Thyroid gland (tissue), 4 donors: ENCODE measurements around the gene HSH2D. TPM values are rescaled to one million over a fixed set of nuclear protein-coding genes. Genes with fewer than 3 reads are reported as not detected.

ENCODE experiments used
- DNase-seq, 2 donors: peaks; one replicate each; pipeline ENCODE4 v3.0.0-alpha.2; 2019
- H3K27ac ChIP-seq, 3 donors: fragments of 200-600 bp; sonication (generic); 1 replicate in 2 of 3; 2 replicates in 1 of 3; pipeline ENCODE4 v1.5.1; 2016 to 2019; ENCODE audit warnings: mild to moderate bottlenecking in 1 of 3, moderate library complexity in 1 of 3
- H3K27me3 ChIP-seq: fragments of 200-600 bp; sonication (generic); one replicate; pipeline ENCODE4 v1.5.1; 2019
- H3K36me3 ChIP-seq, 2 donors: fragments of 200-600 bp; sonication (generic); one replicate each; pipeline ENCODE4 v1.5.1; 2016 to 2019
- H3K4me1 ChIP-seq, 2 donors: fragments of 200-600 bp; sonication (generic); one replicate each; pipeline ENCODE4 v1.5.1; 2017 to 2019
- H3K4me3 ChIP-seq, 3 donors: fragments of 200-600 bp; sonication (generic); replicated peaks in 1 of 3; 1 replicate in 2 of 3; 2 replicates in 1 of 3; pipeline ENCODE4 v1.5.1; 2016; ENCODE audit warnings: mild to moderate bottlenecking in 1 of 3
- H3K9me3 ChIP-seq: fragments of 200-600 bp; sonication (generic); one replicate; pipeline ENCODE4 v1.5.1; 2017
- POLR2A ChIP-seq, 2 donors: fragments of 450-650 bp; IDR thresholded peaks; one replicate each; pipeline ENCODE4 v1.6.1; 2017; ENCODE audit warnings: antibody characterized with exemption in 2 of 2, mild to moderate bottlenecking in 2 of 2, moderate library complexity in 1 of 2
- WGBS, 2 donors: methylation state at CpG; one replicate each; pipeline ENCODE4 v1.1.5; 2017; 5-methylcytosine and 5-hydroxymethylcytosine counted together
- intact Hi-C: fragments of 100-400 bp; cut with DNase I; formaldehyde crosslinking; loops from one replicate; pipeline ENCODE4 v1.15.1; 2023
- total RNA-seq, 4 donors: library from RNA; depleted of rRNA; stranded (reverse); fragments of >200 nt; gene quantifications; one replicate each; pipeline ENCODE4 v1.2.3, GENCODE V29; 2016
- TF ChIP-seq, protein P1 (sequence below), 6 experiments: fragments of 200-600 bp in 3 of 6; fragments of 450-650 bp in 3 of 6; sonication (generic) in 3 of 6; IDR thresholded peaks; one replicate each; pipeline ENCODE4 v1.5.1; 2016 to 2019; ENCODE audit warnings: antibody characterized with exemption in 6 of 6, mild to moderate bottlenecking in 2 of 6, inconsistent platforms in 1 of 6, moderate library complexity in 1 of 6

The HSH2D gene
- total RNA-seq, 4 donors from 2014 or later: 0.94 to 4.6 (median 2.5) TPM

DNA sequence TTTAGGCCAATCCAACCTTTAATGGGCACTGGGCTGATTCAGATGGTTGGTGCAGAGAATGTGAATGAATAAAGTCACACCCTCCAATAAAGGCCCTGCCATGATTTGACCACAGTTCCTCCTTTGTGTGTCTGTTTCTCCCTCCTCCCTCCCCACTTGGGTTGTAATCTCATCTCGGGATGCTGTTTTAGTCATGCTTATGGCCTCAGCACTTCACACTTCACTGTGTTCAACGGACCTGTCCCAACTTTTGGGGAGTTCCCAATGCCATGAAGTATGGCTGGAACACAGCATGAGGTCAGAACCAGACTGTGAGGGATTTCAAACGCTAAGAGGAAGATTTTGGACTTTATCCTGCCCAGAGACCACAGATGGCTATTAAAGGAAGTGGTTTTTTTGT lies 37.4 kb upstream of the HSH2D start:
- intact Hi-C loops: no loop called here
- TF ChIP-seq, protein P1, sequence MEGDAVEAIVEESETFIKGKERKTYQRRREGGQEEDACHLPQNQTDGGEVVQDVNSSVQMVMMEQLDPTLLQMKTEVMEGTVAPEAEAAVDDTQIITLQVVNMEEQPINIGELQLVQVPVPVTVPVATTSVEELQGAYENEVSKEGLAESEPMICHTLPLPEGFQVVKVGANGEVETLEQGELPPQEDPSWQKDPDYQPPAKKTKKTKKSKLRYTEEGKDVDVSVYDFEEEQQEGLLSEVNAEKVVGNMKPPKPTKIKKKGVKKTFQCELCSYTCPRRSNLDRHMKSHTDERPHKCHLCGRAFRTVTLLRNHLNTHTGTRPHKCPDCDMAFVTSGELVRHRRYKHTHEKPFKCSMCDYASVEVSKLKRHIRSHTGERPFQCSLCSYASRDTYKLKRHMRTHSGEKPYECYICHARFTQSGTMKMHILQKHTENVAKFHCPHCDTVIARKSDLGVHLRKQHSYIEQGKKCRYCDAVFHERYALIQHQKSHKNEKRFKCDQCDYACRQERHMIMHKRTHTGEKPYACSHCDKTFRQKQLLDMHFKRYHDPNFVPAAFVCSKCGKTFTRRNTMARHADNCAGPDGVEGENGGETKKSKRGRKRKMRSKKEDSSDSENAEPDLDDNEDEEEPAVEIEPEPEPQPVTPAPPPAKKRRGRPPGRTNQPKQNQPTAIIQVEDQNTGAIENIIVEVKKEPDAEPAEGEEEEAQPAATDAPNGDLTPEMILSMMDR (IDR thresholded peaks at IDR 0.05): no peak
- TF ChIP-seq POLR2A (IDR thresholded peaks at IDR 0.05): no peak
- Histone ChIP-seq H3K9me3 (no peaks in the 10 kb centered on the region), H3K27ac (no peak overlapping the region), H3K36me3 (peaks cover 19 to 25% of the 10 kb centered on the region in 2 donors), H3K4me3 (no peak overlapping the region), H3K4me1 (peaks cover 0 to 5% of the 10 kb centered on the region in 2 donors), H3K27me3 (no peaks in the 10 kb centered on the region)
- WGBS, 2 donors: 16 to 19% methylated on average over 3 of the region's 3 CpGs
- no peak for DNase-seq

DNA sequence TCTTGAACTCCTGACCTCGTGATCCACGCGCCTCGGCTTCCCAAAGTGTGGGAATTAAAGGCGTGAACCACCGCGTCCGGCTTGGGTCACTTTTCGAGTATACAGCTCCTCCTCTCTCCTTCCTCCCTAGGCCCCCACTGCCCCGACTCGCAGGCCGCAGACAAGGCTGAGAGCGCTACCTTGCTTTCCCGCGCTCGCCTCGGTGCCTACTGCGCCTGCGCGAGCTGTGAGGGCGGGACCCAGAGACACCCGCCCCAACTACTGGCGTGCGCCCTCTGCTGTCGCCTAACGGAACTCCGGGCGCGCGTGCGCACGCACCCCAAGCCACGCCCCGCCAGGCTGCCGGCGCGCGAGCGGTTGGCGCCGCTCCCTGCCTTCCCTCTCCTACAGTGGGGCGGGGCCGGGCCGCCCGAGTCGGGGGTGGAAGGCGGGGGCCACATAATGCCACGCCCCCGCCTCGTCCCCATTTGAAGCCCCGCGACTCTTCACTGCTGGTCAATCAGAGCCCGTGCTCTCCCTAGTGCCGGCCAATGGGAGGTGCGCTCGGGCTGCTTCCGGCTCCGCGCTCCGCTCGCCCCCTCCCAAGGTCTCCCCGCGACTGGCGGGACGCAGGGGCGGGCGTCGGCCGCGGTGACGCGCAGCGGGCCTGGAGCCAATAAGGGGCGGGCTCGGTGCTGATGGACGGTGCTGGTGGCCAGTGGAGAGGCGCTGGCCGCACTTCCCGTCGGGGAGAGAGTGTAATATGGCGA lies 32.2 kb upstream of the HSH2D start, which contains the start of gene RAB8A:
TSS of gene RAB8A (plus strand) at position 730 of the 749 bp plus-strand sequence. CDS start at position 743, 13 bp downstream.
- TF ChIP-seq, protein P1 (IDR thresholded peaks at IDR 0.05): peak; percentile 65 to 100 (median 98)
- TF ChIP-seq POLR2A (IDR thresholded peaks at IDR 0.05): peak in 1 of 2 donors; percentile 65
- peak; percentile 99 for DNase-seq
- peak within 1 kb of the TSS; percentile 81 to 97 (median 93) for H3K4me3 ChIP-seq
- no peaks in the 10 kb centered on the region for H3K27me3 ChIP-seq
- no peaks in the 10 kb centered on the region for H3K36me3 ChIP-seq
- H3K4me1 ChIP-seq: peaks cover 10 to 18% of the 10 kb centered on the region in 2 donors
- intact Hi-C loops: loop anchor here (5.0 kb wide), 1 partner anchor 86 kb away; the partner anchor contains the start of gene AP1M1
- no peaks in the 10 kb centered on the region for H3K9me3 ChIP-seq
- WGBS, 2 donors: 1 to 3% methylated on average over 12 to 48 of the region's 81 CpGs
- peak within 1 kb of the TSS; percentile 79 to 86 (median 85) for H3K27ac ChIP-seq

DNA sequence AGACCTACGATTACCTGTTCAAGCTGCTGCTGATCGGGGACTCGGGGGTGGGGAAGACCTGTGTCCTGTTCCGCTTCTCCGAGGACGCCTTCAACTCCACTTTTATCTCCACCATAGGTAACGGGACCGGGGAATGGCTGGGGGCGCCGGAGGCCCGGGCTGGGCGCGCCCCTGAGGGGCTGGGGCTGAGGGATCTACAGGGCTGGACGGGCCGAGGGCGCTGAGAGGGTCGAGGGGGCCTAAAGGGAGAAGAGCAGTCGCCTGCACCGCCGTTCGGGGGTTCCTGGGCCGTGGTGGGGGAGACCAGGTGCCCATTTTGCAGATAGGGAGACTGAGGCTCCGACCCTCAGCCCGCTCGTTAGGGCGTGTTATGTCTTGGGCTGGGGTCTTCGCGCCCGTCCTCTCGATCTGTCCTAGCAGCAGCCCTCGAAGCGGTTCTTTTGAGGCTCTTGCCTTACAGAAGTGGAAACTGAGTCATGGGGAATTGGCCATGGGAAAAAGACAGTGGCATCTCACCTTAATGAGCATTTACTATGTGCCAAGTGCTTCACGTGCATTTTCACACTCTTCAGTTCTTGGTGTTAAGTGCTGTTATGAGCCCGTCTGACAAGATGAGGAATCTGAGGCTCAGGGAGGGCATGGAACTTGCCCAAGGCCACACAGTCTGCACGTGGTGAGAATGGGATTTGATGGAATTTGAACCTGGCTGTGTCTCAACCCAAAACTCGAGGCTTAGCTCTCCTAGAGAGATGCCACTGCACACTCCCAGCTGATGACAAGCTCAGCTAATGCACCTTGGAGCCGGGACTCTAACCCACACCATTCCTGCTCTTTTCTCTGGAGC lies 31.4 kb upstream of the HSH2D start:
- no peaks in the 10 kb centered on the region for H3K9me3 ChIP-seq
- H3K27ac ChIP-seq: peak overlapping the region; percentile 79 to 86 (median 85)
- WGBS, 2 donors: 3 to 4% methylated on average over 15 to 25 of the region's 37 CpGs
- H3K27me3 ChIP-seq: no peaks in the 10 kb centered on the region
- DNase-seq: no peak
- H3K4me3 ChIP-seq: peak overlapping the region; percentile 81 to 97 (median 93)
- H3K4me1 ChIP-seq: peaks cover 10 to 18% of the 10 kb centered on the region in 2 donors
- no peaks in the 10 kb centered on the region for H3K36me3 ChIP-seq
- TF ChIP-seq, protein P1 (IDR thresholded peaks at IDR 0.05): no peak
- TF ChIP-seq POLR2A (IDR thresholded peaks at IDR 0.05): no peak
- intact Hi-C loops: loop anchor here (5.0 kb wide), 1 partner anchor 85 kb away; the partner anchor contains the start of gene AP1M1

DNA sequence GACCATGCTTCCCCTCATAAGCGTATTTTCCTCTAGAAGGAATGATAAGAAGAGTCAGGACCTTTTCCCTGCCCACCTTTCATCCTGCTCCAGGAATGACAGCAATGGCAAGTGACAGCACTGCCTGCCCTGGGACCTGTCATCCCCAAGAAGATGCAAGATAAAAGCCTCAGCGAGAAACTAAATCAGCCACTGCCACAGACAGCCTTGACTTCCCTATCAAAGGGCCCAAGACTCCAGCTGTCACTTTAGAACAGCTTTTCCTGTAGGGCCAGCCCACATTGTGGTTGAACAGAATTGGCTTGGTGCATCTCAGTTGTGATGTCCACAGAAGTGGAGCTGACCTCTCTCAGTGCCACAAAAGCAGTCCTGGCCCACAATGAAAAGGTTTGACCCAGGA lies 30.7 kb upstream of the HSH2D start:
- peak overlapping the region in 1 of 3 donors; percentile 93 for H3K4me3 ChIP-seq
- no peaks in the 10 kb centered on the region for H3K36me3 ChIP-seq
- TF ChIP-seq, protein P1 (IDR thresholded peaks at IDR 0.05): no peak
- no peak for TF ChIP-seq POLR2A (IDR thresholded peaks at IDR 0.05)
- DNase-seq: no peak
- H3K27me3 ChIP-seq: no peaks in the 10 kb centered on the region
- WGBS, 2 donors: 44 to 50% methylated on average over 2 of the region's 2 CpGs
- intact Hi-C loops: loop anchor here (5.0 kb wide), 1 partner anchor 85 kb away; the partner anchor contains the start of gene AP1M1
- H3K9me3 ChIP-seq: no peaks in the 10 kb centered on the region
- peaks cover 10 to 18% of the 10 kb centered on the region in 2 donors for H3K4me1 ChIP-seq
- peak overlapping the region in 1 of 3 donors; percentile 85 for H3K27ac ChIP-seq
